ENCODE data around the gene FER1L5.

FER1L5 gene

DNA sequence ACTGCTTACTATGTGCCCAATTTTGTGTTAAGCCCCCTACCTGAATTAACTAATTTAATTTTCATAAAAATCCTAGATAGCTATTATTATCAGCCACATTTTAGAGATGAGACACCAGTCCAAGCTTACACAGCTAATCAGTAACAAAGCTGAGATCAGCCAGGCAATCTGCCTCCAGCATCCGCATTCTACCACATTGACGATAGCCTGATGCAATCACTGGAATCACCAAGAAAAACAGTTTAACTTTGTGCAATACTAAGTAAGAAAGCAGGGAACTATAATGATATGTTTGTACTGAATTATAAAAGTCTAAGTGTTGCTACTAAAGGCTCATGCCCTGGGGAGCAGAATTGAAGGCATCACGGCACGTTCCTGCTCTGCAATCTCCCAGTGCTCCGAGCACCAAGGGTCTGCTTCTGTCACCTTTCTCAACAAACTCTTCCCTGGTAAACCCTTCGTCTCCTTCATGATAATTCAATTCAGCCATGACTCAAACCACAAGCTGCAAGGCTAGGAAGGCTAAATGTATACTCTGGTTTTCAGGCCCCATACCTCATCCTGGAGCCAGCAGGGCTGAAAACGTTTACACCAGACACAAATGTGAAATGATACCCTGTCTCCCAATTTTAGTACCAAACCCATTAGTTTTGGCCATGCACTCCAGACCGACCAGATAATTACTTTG is 23.8 kb upstream of the FER1L5 start:
- TF ChIP-seq, protein P1, sequence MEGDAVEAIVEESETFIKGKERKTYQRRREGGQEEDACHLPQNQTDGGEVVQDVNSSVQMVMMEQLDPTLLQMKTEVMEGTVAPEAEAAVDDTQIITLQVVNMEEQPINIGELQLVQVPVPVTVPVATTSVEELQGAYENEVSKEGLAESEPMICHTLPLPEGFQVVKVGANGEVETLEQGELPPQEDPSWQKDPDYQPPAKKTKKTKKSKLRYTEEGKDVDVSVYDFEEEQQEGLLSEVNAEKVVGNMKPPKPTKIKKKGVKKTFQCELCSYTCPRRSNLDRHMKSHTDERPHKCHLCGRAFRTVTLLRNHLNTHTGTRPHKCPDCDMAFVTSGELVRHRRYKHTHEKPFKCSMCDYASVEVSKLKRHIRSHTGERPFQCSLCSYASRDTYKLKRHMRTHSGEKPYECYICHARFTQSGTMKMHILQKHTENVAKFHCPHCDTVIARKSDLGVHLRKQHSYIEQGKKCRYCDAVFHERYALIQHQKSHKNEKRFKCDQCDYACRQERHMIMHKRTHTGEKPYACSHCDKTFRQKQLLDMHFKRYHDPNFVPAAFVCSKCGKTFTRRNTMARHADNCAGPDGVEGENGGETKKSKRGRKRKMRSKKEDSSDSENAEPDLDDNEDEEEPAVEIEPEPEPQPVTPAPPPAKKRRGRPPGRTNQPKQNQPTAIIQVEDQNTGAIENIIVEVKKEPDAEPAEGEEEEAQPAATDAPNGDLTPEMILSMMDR (IDR thresholded peaks at IDR 0.05; ENCODE audit: borderline replicate concordance, control extremely low read depth, extremely low read depth, insufficient read depth, missing control alignments) = no peak
- DNase-seq (ENCODE audit: low spot score) = no peak
- in situ Hi-C loops (cut with MboI; ENCODE audit: low sequenced_read_pairs, unreplicated experiment) = no loop called here

DNA sequence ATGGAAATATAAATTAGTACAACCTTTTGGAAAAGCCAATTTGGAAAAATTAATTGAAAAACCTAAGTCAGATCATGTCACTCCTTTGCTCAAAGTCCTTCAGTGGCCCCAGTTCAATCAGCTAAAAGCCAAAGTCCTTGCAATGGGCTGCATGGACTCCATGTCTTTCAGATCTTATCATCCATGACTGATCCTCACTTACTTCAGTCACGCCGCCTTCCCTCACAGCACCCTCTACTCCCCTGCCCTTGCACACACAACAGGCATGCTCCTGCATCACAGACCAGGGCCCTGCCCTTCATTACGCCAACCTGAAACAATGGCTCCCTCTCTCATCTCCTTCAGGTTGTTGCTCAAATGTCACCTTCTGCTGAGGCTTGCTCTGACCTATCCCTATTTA is 20.0 kb upstream of the FER1L5 start:
- in situ Hi-C loops (cut with MboI; ENCODE audit: low sequenced_read_pairs, unreplicated experiment) = no loop called here
- DNase-seq (ENCODE audit: low spot score) = no peak
- TF ChIP-seq, protein P1 (IDR thresholded peaks at IDR 0.05; ENCODE audit: borderline replicate concordance, control extremely low read depth, extremely low read depth, insufficient read depth, missing control alignments) = no peak

DNA sequence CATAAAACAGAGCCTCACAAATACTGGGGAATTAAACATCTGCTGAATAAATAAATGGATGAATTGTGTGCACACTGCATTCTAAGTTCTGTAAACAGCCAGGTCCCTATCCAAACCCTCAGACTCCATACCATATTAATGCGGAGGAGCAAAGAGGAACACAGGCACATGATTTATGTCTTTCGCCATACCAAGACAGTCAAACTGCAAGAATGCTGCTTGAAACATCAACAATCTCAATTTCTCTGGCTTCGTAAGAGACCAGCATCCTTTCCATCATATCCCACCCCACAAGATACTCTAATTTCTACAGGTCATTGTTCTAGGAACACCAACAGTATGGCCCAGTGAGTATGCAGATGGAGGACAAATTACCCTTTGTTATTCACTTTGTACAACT is 19.4 kb upstream of the FER1L5 start:
- in situ Hi-C loops (cut with MboI; ENCODE audit: low sequenced_read_pairs, unreplicated experiment) = no loop called here
- DNase-seq (ENCODE audit: low spot score) = no peak
- TF ChIP-seq, protein P1 (IDR thresholded peaks at IDR 0.05; ENCODE audit: borderline replicate concordance, control extremely low read depth, extremely low read depth, insufficient read depth, missing control alignments) = no peak

- TF ChIP-seq, protein P1 (IDR thresholded peaks at IDR 0.05; ENCODE audit: borderline replicate concordance, control extremely low read depth, extremely low read depth, insufficient read depth, missing control alignments) = no peak
- no peak for DNase-seq (ENCODE audit: low spot score)
- in situ Hi-C loops (cut with MboI; ENCODE audit: low sequenced_read_pairs, unreplicated experiment) = no loop called here
Observed at GRCh38 chr2:96625571-96626552, 16.7 kb upstream of the FER1L5 start.

DNA sequence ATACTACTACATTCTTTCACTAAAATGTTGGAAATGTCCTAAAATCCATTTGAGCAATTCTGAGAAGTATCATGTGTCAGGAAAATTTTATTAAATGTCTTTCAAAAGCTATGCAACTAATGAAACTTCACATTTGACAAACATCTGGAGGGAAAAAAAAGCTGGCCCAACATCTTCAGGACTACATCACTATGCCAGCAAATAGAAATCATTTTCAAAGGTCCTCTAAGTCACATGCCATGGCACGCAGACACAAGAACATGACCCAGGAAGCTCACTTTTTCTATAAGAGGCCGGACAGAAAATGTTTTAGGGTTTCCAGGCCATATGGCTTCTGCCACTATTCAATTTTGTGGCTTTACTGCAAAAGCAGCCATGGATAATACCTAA is 16.0 kb upstream of the FER1L5 start:
- DNase-seq (ENCODE audit: low spot score) = no peak
- TF ChIP-seq, protein P1 (IDR thresholded peaks at IDR 0.05; ENCODE audit: borderline replicate concordance, control extremely low read depth, extremely low read depth, insufficient read depth, missing control alignments) = no peak
- in situ Hi-C loops (cut with MboI; ENCODE audit: low sequenced_read_pairs, unreplicated experiment) = no loop called here

DNA sequence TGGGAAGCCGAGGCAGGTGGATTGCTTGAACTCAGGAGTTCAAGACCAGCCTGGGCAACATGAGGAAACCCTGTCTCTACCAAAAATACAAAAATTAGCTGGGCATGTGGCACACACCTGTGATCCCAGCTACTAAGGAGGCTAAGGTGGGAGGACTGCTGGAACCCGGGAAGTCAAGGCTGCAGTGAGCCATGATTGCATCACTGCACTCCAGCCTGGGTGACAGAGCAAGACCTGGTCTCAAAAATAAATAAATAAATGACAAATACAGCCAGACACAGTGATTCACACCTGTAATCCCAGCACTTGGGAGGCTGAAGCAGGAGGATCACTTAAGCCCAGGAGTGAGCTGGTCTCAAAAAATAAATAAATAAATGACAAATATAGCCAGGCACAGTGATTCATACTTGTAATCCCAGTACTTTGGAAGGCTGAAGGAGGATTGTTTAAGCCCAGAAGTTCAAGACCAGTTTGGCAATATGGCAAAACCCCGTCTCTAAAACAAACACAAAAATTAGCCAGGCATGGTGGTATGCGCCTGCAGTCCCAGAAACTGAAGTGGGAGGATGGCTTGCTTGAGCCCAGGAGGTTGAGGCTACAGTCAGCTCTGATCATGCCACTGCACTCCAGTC is 10.6 kb upstream of the FER1L5 start:
- no peak for DNase-seq (ENCODE audit: low spot score)
- TF ChIP-seq, protein P1 (IDR thresholded peaks at IDR 0.05; ENCODE audit: borderline replicate concordance, control extremely low read depth, extremely low read depth, insufficient read depth, missing control alignments) = no peak
- in situ Hi-C loops (cut with MboI; ENCODE audit: low sequenced_read_pairs, unreplicated experiment) = no loop called here
